OCI-LY7 (cell line): ENCODE results near the gene OR2AT4.

Experiments
- EZH2phosphoT487 ChIP-seq: fragments of 200-600 bp; sonication (generic); IDR thresholded peaks from 2 replicates; pipeline ENCODE4 v1.6.1; 2018; ENCODE audit warnings: low read depth, borderline replicate concordance, mild to moderate bottlenecking, mixed run types, antibody characterized with exemption, low read length, moderate library complexity, mixed read lengths
- TF ChIP-seq, protein P1 (sequence below): fragments of 200-600 bp; sonication (generic); conservative IDR thresholded peaks from 2 replicates; pipeline ENCODE4 v1.5.1; 2014; ENCODE audit warnings: mild to moderate bottlenecking, antibody characterized with exemption, low read length, moderate library complexity, mixed read lengths

DNA sequence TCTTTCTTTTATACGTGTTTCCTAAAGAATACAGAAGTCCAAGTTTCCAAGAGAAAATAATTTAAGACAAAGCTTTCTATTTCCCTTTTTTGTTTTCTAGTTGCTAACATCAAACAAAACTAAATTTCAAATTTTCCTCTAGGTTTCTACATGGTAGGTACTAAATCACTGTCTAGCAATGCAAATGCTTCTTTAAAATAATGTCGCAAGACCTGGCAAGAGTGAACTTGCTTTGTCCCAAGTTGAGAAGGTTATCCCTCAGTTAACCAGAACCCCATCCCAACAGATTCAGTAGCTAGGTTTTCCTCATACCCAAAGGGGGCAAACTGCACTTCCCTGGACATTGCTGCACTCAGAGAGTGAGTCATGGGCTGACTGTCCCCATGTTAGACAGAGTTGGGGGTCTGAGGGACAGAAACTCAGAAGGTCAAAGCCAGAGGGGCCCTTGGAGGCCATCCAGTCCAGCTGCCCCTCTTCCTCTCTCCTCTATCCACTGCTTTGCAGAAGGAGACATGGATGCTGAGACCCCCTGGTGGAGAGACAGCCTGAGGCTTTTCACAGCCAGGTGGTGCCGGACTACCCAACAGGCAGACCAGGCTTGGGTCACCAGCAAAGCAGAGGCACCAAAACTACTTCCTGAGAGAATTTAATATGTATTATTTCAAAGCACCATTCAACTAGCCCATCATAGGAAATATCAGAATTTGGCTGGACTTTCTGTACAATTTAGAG lies 23.1 kb downstream of the OR2AT4 start:
- TF ChIP-seq, protein P1, sequence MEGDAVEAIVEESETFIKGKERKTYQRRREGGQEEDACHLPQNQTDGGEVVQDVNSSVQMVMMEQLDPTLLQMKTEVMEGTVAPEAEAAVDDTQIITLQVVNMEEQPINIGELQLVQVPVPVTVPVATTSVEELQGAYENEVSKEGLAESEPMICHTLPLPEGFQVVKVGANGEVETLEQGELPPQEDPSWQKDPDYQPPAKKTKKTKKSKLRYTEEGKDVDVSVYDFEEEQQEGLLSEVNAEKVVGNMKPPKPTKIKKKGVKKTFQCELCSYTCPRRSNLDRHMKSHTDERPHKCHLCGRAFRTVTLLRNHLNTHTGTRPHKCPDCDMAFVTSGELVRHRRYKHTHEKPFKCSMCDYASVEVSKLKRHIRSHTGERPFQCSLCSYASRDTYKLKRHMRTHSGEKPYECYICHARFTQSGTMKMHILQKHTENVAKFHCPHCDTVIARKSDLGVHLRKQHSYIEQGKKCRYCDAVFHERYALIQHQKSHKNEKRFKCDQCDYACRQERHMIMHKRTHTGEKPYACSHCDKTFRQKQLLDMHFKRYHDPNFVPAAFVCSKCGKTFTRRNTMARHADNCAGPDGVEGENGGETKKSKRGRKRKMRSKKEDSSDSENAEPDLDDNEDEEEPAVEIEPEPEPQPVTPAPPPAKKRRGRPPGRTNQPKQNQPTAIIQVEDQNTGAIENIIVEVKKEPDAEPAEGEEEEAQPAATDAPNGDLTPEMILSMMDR: peak; percentile 55
- TF ChIP-seq EZH2phosphoT487: no peak
